Body of pancreas (tissue), 4 donors: Measurements from ENCODE around the gene DIS3L2. TPM values are rescaled to one million over a fixed set of nuclear protein-coding genes. Genes with fewer than 3 reads are reported as not detected.
"Not testable (repeated sequence)": the region's sequence is repeated elsewhere in the genome, so short reads cannot be mapped to it uniquely, and the experiment has no call there.

Experiments used
- ATAC-seq: fragments of 150-250 bp; one replicate; pipeline ENCODE4 v1.9.1; 2016
- DNase-seq, 4 donors: peaks; one replicate each; pipeline ENCODE4 v3.0.0-alpha.2; 2019
- H3K27ac ChIP-seq, 4 donors: fragments of 200-600 bp; sonication (generic); 1 replicate in 3 of 4; 2 replicates in 1 of 4; pipeline versions ENCODE4 v1.5.1 to v1.6.1; 2016 to 2019; ENCODE audit warnings: mild to moderate bottlenecking in 1 of 4, mixed read lengths in 1 of 4, moderate library complexity in 1 of 4
- H3K27me3 ChIP-seq, 2 donors: fragments of 200-600 bp; sonication (generic); one replicate each; pipeline ENCODE4 v1.6.0; 2016; ENCODE audit warnings: mild to moderate bottlenecking in 1 of 2
- H3K36me3 ChIP-seq, 2 donors: fragments of 200-600 bp; sonication (generic); replicated peaks in 1 of 2; 2 replicates each; pipeline ENCODE4 v1.5.1; 2016; ENCODE audit warnings: low read depth in 2 of 2; ENCODE audit not compliant: insufficient read depth in 1 of 2
- H3K4me1 ChIP-seq: fragments of 200-600 bp; sonication (generic); one replicate; pipeline ENCODE4 v1.6.0; 2016
- H3K4me3 ChIP-seq, 2 donors: fragments of 200-600 bp; sonication (generic); 1 replicate in 1 of 2; 2 replicates in 1 of 2; pipeline ENCODE4 v1.5.1; 2016 to 2019
- H3K9me3 ChIP-seq, 3 donors: fragments of 200-600 bp; sonication (generic); 1 replicate in 2 of 3; 2 replicates in 1 of 3; pipeline ENCODE4 v1.5.1; 2016
- POLR2A ChIP-seq, 3 donors: fragments of 450-650 bp; IDR thresholded peaks; one replicate each; pipeline ENCODE4 v1.6.1; 2016; ENCODE audit warnings: antibody characterized with exemption in 3 of 3, mild to moderate bottlenecking in 2 of 3
- WGBS, 2 donors: methylation state at CpG; one replicate each; pipeline ENCODE4 v1.1.5; 2017; 5-methylcytosine and 5-hydroxymethylcytosine counted together
- intact Hi-C: fragments of 100-400 bp; cut with DNase I; formaldehyde crosslinking; loops from one replicate; pipeline ENCODE4 v1.15.1; 2023
- total RNA-seq, 2 donors: library from RNA; depleted of rRNA; stranded (reverse); fragments of >200 nt; gene quantifications; one replicate each; pipeline ENCODE4 v1.1.0, GENCODE V29; 2016
- TF ChIP-seq, protein P1 (sequence below), 7 experiments: fragments of 450-650 bp in 4 of 7; fragments of 200-600 bp in 3 of 7; sonication (generic) in 3 of 7; IDR thresholded peaks; one replicate each; pipeline ENCODE4 v1.5.1; 2016 to 2019; ENCODE audit warnings: antibody characterized with exemption in 7 of 7

The DIS3L2 gene
- total RNA-seq, 2 donors from 2014 or later = 27.8 to 113 TPM

DNA sequence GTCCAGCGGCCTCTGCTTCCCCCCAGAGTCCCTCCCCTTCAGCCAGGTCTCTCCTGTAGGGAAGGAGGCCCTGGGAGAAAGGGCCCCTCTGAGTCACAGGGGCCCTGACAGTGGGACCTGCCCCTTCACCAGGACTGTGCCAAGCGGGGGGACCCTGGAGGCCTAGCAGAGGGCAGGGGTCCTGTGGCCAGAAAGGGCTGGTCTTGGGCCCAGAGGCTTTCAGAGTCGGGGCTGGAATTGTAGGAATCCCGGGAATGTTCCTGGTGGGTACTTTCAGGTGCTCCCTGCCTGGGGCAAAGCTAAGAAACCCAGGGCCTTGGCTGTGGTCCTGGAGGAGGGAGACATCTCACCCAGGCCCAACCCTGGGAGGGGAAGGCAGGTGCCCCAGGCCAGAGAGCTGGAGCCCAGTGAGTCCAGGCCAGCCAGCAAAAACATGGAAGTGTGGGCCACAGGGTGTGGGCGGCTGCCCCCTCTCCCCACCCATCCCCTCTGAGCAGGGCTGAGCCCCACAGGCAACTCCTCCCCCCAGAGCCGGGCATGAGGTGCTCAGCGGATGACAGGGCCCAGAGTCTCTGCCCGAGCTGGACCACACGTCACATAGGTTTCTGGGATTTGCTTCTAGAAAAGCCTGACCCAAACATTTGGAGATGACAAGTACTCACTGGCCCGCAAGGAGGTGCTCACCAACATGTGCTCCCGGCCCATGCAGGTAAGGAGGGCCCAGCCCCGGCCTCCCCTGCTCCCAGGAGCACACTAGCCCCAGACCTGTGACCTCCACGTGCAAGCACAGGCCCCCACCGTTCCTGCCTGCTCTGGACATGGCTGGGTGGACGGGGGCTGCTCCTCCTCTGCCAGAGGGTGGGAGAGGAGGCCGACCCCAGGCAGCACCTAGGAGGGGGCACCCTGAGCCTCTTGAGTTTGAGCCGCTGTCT lies 368.8 kb downstream of the DIS3L2 start:
- intact Hi-C loops = no loop called here
- no peak for TF ChIP-seq POLR2A (IDR thresholded peaks at IDR 0.05)
- TF ChIP-seq, protein P1, sequence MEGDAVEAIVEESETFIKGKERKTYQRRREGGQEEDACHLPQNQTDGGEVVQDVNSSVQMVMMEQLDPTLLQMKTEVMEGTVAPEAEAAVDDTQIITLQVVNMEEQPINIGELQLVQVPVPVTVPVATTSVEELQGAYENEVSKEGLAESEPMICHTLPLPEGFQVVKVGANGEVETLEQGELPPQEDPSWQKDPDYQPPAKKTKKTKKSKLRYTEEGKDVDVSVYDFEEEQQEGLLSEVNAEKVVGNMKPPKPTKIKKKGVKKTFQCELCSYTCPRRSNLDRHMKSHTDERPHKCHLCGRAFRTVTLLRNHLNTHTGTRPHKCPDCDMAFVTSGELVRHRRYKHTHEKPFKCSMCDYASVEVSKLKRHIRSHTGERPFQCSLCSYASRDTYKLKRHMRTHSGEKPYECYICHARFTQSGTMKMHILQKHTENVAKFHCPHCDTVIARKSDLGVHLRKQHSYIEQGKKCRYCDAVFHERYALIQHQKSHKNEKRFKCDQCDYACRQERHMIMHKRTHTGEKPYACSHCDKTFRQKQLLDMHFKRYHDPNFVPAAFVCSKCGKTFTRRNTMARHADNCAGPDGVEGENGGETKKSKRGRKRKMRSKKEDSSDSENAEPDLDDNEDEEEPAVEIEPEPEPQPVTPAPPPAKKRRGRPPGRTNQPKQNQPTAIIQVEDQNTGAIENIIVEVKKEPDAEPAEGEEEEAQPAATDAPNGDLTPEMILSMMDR (IDR thresholded peaks at IDR 0.05) = no peak
- Histone ChIP-seq H3K4me3 (no peak overlapping the region), H3K4me1 (no peaks in the 10 kb centered on the region), H3K36me3 (no peaks in the 10 kb centered on the region), H3K9me3 (no peaks in the 10 kb centered on the region), H3K27ac (no peak overlapping the region), H3K27me3 (no peaks in the 10 kb centered on the region)
- DNase-seq (no peak), ATAC-seq (no peak)
- WGBS, 2 donors = 87 to 93% methylated on average over 5 to 13 of the region's 17 CpGs

DNA sequence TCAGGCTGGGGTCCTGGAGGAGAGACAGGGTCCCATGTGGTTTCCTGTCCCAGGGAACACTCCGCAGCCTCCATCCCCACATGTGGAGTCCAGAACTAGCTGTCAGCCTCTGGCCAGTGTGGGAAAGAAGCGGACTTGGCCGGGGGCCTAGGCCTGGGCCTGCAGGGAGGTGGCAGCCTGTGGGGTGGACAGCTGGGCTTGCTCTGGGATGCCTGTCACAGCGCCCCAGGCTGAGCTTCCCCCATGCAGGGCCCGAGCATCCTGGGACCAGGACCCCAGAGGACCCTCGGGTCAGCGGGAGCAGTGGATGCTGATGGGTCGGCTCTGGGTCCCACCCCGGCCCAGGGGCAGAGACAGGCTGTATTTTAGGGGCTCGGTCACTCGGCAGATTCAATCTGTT lies 369.5 kb downstream of the DIS3L2 start:
- H3K4me3 ChIP-seq, ATAC-seq, intact Hi-C loops, H3K27ac ChIP-seq, H3K36me3 ChIP-seq, H3K27me3 ChIP-seq, DNase-seq, H3K4me1 ChIP-seq, H3K9me3 ChIP-seq: not testable (repeated sequence)
- WGBS, 2 donors = 91 to 100% methylated on average over 2 to 11 of the region's 11 CpGs

DNA sequence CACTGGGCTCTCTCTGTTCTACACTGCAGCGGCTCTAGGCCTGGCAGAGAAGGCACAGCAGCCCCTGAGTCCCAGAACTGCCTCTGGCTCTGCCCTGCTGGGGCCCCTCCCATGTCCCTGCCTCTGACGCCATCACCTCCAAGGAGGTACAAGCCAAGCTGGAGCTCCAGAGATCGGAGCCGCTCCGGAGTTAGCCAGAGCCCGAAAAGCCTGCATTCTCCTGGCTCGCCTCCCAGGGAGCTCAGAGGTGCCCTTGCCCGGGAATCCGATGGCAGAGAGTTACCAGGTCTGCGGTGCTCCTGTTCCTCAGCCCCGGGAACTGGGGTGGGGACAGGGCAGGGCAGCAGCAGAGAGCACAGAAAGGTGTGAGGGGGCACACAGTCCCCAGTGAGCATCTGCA lies 370.1 kb downstream of the DIS3L2 start:
- DNase-seq = peak in 1 of 4 donors; percentile 10
- ATAC-seq, H3K27ac ChIP-seq, intact Hi-C loops, H3K36me3 ChIP-seq, H3K9me3 ChIP-seq, H3K4me3 ChIP-seq, H3K27me3 ChIP-seq, H3K4me1 ChIP-seq: not testable (repeated sequence)
- WGBS, 2 donors = 91% methylated on average over 7 to 8 of the region's 11 CpGs

DNA sequence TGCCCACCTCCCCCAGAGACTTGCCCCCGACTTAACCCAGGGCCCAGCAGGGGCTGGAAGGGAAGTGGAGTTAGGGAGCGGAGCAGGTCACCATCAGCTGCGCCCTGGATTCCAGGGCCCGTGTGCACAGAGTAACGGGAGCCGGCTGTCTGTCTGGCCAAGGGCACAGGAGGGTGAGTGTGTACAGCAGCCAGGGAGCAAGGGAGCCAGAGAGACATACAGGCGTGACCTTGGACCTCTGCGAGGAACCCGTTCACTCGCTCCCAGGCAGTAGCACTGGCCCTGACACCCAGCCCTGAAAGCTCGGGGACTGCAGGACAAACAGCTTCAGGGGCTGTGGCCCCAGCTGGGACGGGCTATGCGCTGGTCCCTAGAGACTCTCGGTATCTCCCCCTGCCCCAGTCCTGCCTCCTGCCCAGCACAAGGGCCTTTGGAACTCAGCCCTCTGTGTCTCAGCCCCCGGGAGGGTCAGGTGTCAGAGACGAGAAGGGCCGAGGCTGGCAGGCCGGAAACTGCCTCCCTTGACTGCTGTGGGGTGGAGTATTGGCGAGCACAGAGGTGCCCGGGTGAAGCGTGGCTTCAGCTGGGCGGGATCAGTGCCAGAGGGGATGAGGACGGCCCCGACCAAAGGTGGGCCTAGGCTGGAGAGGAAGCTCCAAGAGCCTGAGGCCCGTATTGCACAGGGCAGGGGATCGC lies 370.9 kb downstream of the DIS3L2 start:
- H3K36me3 ChIP-seq, H3K4me3 ChIP-seq, H3K27me3 ChIP-seq, intact Hi-C loops, H3K9me3 ChIP-seq, H3K4me1 ChIP-seq, ATAC-seq, H3K27ac ChIP-seq: not testable (repeated sequence)
- 89 to 97% methylated on average over 6 to 10 of the region's 26 CpGs for WGBS, 2 donors
- DNase-seq = peak in 1 of 4 donors; percentile 4

DNA sequence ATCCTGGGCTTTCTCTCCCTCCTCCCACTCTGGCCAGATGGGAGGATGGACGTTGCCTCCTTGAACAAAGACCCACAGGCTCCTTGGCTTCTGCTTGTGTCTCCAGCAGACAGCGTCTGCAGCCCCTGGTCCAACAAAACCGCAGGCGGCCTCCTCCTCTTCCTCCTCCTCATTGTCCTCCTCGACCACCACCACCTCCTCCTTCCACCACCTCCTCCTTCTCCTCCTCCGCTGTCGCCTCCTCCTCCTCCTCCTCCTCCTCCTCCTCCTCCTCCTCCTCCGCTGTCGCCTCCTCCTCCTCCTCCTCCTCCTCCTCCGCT lies 371.4 kb downstream of the DIS3L2 start:
- H3K4me3 ChIP-seq = no peak overlapping the region
- ATAC-seq (no peak), DNase-seq (peak in 1 of 4 donors; percentile 3)
- no peak overlapping the region for H3K27ac ChIP-seq
- no peaks in the 10 kb centered on the region for H3K36me3 ChIP-seq
- WGBS, 2 donors = 88 to 92% methylated on average over 10 of the region's 10 CpGs
- H3K9me3 ChIP-seq = no peaks in the 10 kb centered on the region
- no peaks in the 10 kb centered on the region for H3K27me3 ChIP-seq
- TF ChIP-seq, protein P1 (IDR thresholded peaks at IDR 0.05) = no peak
- TF ChIP-seq POLR2A (IDR thresholded peaks at IDR 0.05) = no peak
- no peaks in the 10 kb centered on the region for H3K4me1 ChIP-seq
- intact Hi-C loops = no loop called here

DNA sequence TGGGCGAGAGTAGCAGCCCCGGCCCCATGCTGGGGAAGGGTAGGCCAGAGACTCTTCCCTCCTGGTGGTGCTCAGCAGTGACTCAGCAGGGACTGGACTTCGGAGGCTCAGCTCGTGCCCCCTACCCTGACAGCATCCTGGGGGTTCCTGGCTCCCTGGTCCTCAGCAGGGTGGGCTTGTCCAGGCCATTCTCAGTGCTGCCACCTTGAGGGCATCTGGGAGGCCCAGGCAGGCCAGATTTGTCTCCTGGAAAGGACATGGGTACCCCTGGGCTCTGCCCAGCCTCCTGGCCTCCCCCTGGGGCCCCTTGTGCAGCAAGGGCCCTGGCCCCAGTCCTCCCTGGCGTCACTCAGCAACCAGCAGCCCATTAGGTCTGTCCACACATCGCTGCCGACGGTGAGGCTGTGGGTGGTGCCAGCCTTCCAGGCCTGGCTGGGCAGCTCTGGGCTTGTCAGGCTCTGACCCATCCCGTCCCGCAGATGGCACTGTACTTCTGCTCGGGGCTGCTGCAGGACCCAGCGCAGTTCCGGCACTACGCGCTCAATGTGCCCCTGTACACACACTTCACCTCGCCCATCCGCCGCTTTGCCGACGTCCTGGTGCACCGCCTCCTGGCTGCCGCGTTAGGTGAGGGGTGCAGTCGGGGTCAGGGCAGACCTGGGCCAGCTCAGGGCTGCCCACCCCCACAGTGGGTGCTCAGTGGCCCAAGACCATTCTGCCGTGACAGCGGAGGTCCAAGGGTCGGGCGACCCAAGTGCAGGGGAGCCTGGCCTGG lies 372.0 kb downstream of the DIS3L2 start:
- no peaks in the 10 kb centered on the region for H3K9me3 ChIP-seq
- no peaks in the 10 kb centered on the region for H3K27me3 ChIP-seq
- no peak for TF ChIP-seq POLR2A (IDR thresholded peaks at IDR 0.05)
- TF ChIP-seq, protein P1 (IDR thresholded peaks at IDR 0.05) = no peak
- DNase-seq (peak in 2 of 4 donors; percentile 8 to 12), ATAC-seq (no peak)
- intact Hi-C loops = no loop called here
- H3K27ac ChIP-seq = no peak overlapping the region
- 91 to 98% methylated on average over 21 to 26 of the region's 28 CpGs for WGBS, 2 donors
- no peaks in the 10 kb centered on the region for H3K36me3 ChIP-seq
- no peaks in the 10 kb centered on the region for H3K4me1 ChIP-seq
- no peak overlapping the region for H3K4me3 ChIP-seq

DNA sequence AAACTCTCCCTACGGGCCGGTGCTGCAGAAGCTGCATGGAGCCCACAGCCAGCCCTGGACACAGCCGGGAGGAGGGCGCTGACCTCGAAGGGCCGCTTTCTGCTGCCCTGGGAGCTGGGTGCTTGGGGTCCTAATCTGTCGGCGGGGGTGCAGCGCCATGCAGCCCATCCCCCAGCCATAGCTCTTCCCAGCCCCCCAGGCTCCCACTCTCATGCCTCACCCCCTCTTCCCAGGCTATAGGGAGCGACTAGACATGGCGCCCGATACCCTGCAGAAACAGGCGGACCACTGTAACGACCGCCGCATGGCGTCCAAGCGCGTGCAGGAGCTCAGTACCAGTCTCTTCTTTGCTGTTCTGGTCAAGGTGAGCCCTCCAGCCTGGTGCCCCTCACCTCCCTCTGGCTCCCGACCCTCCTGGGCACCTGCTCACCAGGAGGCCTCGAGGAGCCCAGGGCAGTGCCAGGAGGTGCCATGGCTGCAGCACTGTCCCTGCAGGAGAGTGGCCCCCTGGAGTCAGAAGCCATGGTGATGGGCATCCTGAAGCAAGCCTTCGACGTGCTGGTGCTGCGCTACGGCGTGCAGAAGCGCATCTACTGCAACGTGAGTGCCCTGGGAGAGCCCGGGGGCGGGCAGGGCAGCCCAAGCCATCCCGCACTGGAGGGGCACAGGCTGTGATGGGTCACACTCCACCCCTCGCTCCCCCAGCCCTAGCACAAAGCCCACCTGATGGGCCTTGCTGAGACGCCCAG lies 372.8 kb downstream of the DIS3L2 start:
- DNase-seq = peak in 1 of 4 donors; percentile 4
- ATAC-seq, intact Hi-C loops, H3K4me3 ChIP-seq, H3K27ac ChIP-seq, H3K9me3 ChIP-seq, H3K27me3 ChIP-seq, H3K36me3 ChIP-seq, H3K4me1 ChIP-seq: not testable (repeated sequence)
- WGBS, 2 donors = 95 to 96% methylated on average over 4 to 30 of the region's 33 CpGs

DNA sequence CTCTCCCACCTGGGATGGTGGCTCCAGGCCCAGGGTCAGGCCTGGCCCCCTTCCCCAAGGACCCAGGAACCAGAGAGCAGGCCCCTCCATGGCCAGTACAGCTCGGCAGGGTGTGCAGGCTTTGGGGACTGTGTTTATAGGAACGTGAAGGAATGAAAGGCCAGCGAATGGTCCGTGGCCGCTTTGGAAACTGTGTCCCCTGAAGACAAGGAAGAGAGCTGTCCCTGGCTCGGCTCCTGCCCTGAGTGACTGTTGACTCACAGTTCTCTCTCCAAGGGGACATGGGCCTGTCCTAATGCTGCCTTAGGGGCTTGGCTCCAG lies 373.3 kb downstream of the DIS3L2 start:
- H3K36me3 ChIP-seq, H3K9me3 ChIP-seq, H3K27ac ChIP-seq, intact Hi-C loops, ATAC-seq, H3K27me3 ChIP-seq, H3K4me1 ChIP-seq, DNase-seq, H3K4me3 ChIP-seq: not testable (repeated sequence)
- 82% methylated on average over 5 of the region's 6 CpGs; no CpG with 5 or more reads in 1 of the 2 donors for WGBS, 2 donors
